PFSK-1 (cell line): ENCODE measurements around the gene STK11.

Experiments
- FOXP2 ChIP-seq: optimal IDR thresholded peaks from 2 replicates; pipeline ENCODE3; 2011; ENCODE audit warnings: borderline replicate concordance, control low read depth, inconsistent platforms; ENCODE audit not compliant: insufficient read depth; ENCODE audit errors: extremely low read length, extremely low read depth
- POLR2AphosphoS5 ChIP-seq: IDR thresholded peaks from 2 replicates; pipeline ENCODE4 v1.6.1; 2012; ENCODE audit warnings: low read depth, mild to moderate bottlenecking, control low read depth, low read length, moderate library complexity
- REST ChIP-seq, 2 experiments: IDR thresholded peaks; 2 replicates each; pipeline versions ENCODE4 v1.6.1 to v1.8.0; 2011 to 2012; ENCODE audit warnings: low read depth in 2 of 2, low read length in 2 of 2, control low read depth in 1 of 2, inconsistent platforms in 1 of 2, mild to moderate bottlenecking in 1 of 2, moderate library complexity in 1 of 2; ENCODE audit not compliant: insufficient read depth in 1 of 2
- SIN3A ChIP-seq: IDR thresholded peaks from 2 replicates; pipeline ENCODE4 v1.6.1; 2012; ENCODE audit warnings: mild to moderate bottlenecking, low read length, moderate library complexity, borderline replicate concordance; ENCODE audit not compliant: insufficient read depth
- TAF1 ChIP-seq: IDR thresholded peaks from 2 replicates; pipeline ENCODE4 v1.6.1; 2012; ENCODE audit warnings: low read length, control low read depth, borderline replicate concordance; ENCODE audit not compliant: insufficient read depth

- TF ChIP-seq TAF1 = no peak
- TF ChIP-seq SIN3A = no peak
- TF ChIP-seq REST (IDR thresholded peaks at IDR 0.05; ENCODE audit: insufficient read depth in 1 of 2, low read depth in 2 of 2, low read length in 2 of 2) = no peak
- TF ChIP-seq POLR2AphosphoS5 = no peak
- TF ChIP-seq FOXP2 = no peak
These were observed 14.4 kb downstream of the STK11 start for GRCh38 chr19:1219786-1220476.
